GM23338 (cell line): Measurements from ENCODE around the gene TRPC5OS. TPM values are rescaled to one million over a fixed set of nuclear protein-coding genes. Genes with fewer than 3 reads are reported as not detected.

ENCODE experiments used
- ATAC-seq: fragments of 200-7000 bp; cut with Tn5 transposase; 3 replicates; pipeline ENCODE4 v1.9.1; 2020
- DNase-seq: peaks from one replicate; pipeline ENCODE4 v3.0.0-alpha.2; 2015; ENCODE audit warnings: low spot score
- H2AFZ ChIP-seq: fragments of 200-600 bp; sonication (generic); 2 replicates; pipeline ENCODE4 v1.8.0; 2016; ENCODE audit warnings: antibody characterized with exemption, mild to moderate bottlenecking, moderate library complexity
- H3F3A ChIP-seq: fragments of 200-600 bp; sonication (generic); replicated peaks from 2 replicates; pipeline ENCODE4 v1.8.0; 2017; ENCODE audit warnings: antibody characterized with exemption, mixed run types, low read depth
- H3K27ac ChIP-seq: fragments of 200-600 bp; sonication (generic); 2 replicates; pipeline ENCODE4 v1.6.1; 2016; ENCODE audit warnings: low read depth
- H3K27me3 ChIP-seq: fragments of 200-600 bp; sonication (generic); 2 replicates; pipeline ENCODE4 v1.8.0; 2016; ENCODE audit warnings: mild to moderate bottlenecking, mixed run types, moderate library complexity; ENCODE audit not compliant: insufficient read depth
- H3K36me3 ChIP-seq: fragments of 200-600 bp; sonication (generic); 2 replicates; pipeline ENCODE4 v1.8.0; 2016; ENCODE audit warnings: mild to moderate bottlenecking; ENCODE audit not compliant: insufficient read depth
- H3K4me1 ChIP-seq: fragments of 200-600 bp; sonication (generic); 2 replicates; pipeline ENCODE4 v1.8.0; 2016; ENCODE audit warnings: mild to moderate bottlenecking, moderate library complexity; ENCODE audit not compliant: insufficient read depth
- H3K4me2 ChIP-seq: fragments of 200-600 bp; sonication (generic); 2 replicates; pipeline ENCODE4 v1.7.1; 2017; ENCODE audit warnings: mixed run types
- H3K4me3 ChIP-seq: fragments of 200-600 bp; sonication (generic); 2 replicates; pipeline ENCODE4 v1.6.1; 2016; ENCODE audit warnings: mixed run types
- H3K79me2 ChIP-seq: fragments of 200-600 bp; sonication (generic); replicated peaks from 2 replicates; pipeline ENCODE4 v1.8.0; 2017; ENCODE audit warnings: mild to moderate bottlenecking; ENCODE audit not compliant: insufficient read depth
- H3K9me2 ChIP-seq: fragments of 200-600 bp; sonication (generic); 2 replicates; pipeline ENCODE4 v1.8.0; 2017; ENCODE audit not compliant: insufficient read depth
- H4K20me1 ChIP-seq: fragments of 200-600 bp; sonication (generic); replicated peaks from 2 replicates; pipeline ENCODE4 v1.8.0; 2017; ENCODE audit warnings: mild to moderate bottlenecking; ENCODE audit not compliant: insufficient read depth
- H3K27ac Mint-ChIP-seq: 2 replicates; pipeline ENCODE4 v1.8.0; 2020; ENCODE audit warnings: inconsistent platforms, mild to moderate bottlenecking, moderate library complexity, mixed read lengths
- H3K27me3 Mint-ChIP-seq: 3 replicates; pipeline ENCODE4 v1.8.0; 2022; ENCODE audit warnings: low read depth, mild to moderate bottlenecking, moderate library complexity, mixed read lengths, inconsistent platforms; ENCODE audit not compliant: insufficient read depth, poor library complexity
- H3K36me3 Mint-ChIP-seq: 3 replicates; pipeline ENCODE4 v1.8.0; 2021; ENCODE audit warnings: low read depth, mild to moderate bottlenecking, inconsistent platforms, moderate library complexity, mixed read lengths
- H3K4me1 Mint-ChIP-seq: 3 replicates; pipeline ENCODE4 v1.8.0; 2020; ENCODE audit warnings: mild to moderate bottlenecking, inconsistent platforms, mixed read lengths
- H3K4me3 Mint-ChIP-seq: 3 replicates; pipeline ENCODE4 v1.8.0; 2021; ENCODE audit warnings: moderate library complexity, mild to moderate bottlenecking, inconsistent platforms, mixed read lengths
- H3K9me3 Mint-ChIP-seq: 3 replicates; pipeline ENCODE4 v1.8.0; 2020; ENCODE audit warnings: moderate library complexity, mild to moderate bottlenecking, inconsistent platforms, mixed read lengths
- CREB1 ChIP-seq: fragments of 250-450 bp; sonication (Bioruptor Pico); IDR thresholded peaks from 2 replicates; pipeline ENCODE4 v1.5.0; 2020; ENCODE audit warnings: low read depth, mild to moderate bottlenecking, moderate library complexity
- CTCF ChIP-seq, 2 experiments: fragments of 200-600 bp in 1 of 2; sonication (generic) in 1 of 2; conservative IDR thresholded peaks; 2 replicates each; pipeline versions ENCODE4 v1.5.1 to v1.6.1; 2016 to 2017; ENCODE audit warnings: antibody characterized with exemption in 2 of 2, low read depth in 2 of 2, mild to moderate bottlenecking in 2 of 2, moderate library complexity in 1 of 2
- ETS1 ChIP-seq: IDR thresholded peaks from 2 replicates; pipeline ENCODE4 v1.6.1; 2016; ENCODE audit warnings: antibody characterized with exemption
- EZH2 ChIP-seq: fragments of 200-600 bp; sonication (generic); IDR thresholded peaks from one replicate; pipeline ENCODE4 v1.8.0; 2017; ENCODE audit warnings: antibody characterized with exemption, mild to moderate bottlenecking, low read depth; ENCODE audit not compliant: unreplicated experiment
- EZH2phosphoT487 ChIP-seq: fragments of 200-600 bp; sonication (generic); IDR thresholded peaks from one replicate; pipeline ENCODE4 v1.8.1; 2018; ENCODE audit warnings: antibody characterized with exemption; ENCODE audit not compliant: unreplicated experiment
- NANOG ChIP-seq: IDR thresholded peaks from 2 replicates; pipeline ENCODE4 v1.6.1; 2016; ENCODE audit warnings: antibody characterized with exemption, borderline replicate concordance
- POLR2AphosphoS5 ChIP-seq: IDR thresholded peaks from 2 replicates; pipeline ENCODE4 v1.6.1; 2016; ENCODE audit warnings: antibody characterized with exemption, low read depth
- STAT1 ChIP-seq: IDR thresholded peaks from one replicate; pipeline ENCODE4 v1.6.1; 2016; ENCODE audit warnings: antibody characterized with exemption; ENCODE audit not compliant: unreplicated experiment
- ZNF114 ChIP-seq: fragments of 250-450 bp; sonication (Bioruptor Pico); IDR thresholded peaks from 2 replicates; pipeline ENCODE4 v1.5.0; 2020; ENCODE audit warnings: mild to moderate bottlenecking, moderate library complexity
- ZNF331 ChIP-seq: fragments of 250-450 bp; sonication (Bioruptor Pico); IDR thresholded peaks from 2 replicates; pipeline ENCODE4 v1.5.0; 2020; ENCODE audit warnings: low read depth, mild to moderate bottlenecking, moderate library complexity
- ZNF462 ChIP-seq: fragments of 250-450 bp; sonication (Bioruptor Pico); IDR thresholded peaks from 2 replicates; pipeline ENCODE4 v1.5.0; 2020; ENCODE audit warnings: mild to moderate bottlenecking, moderate library complexity
- polyA plus RNA-seq: library from polyadenylated mRNA; unstranded; fragments of >200 nt; fragmentation: Nextera tagmentation; extraction: Ambion mirVana; gene quantifications from 2 replicates; pipeline ENCODE4 v1.2.1, GENCODE V29; 2016
- total RNA-seq: library from RNA; depleted of rRNA; stranded (reverse); fragments of >200 nt; shearing (Covaris generic); gene quantifications from 2 replicates; pipeline ENCODE4 v1.2.3, GENCODE V29; 2014

TRPC5OS gene
- total and polyA plus RNA-seq, 2 experiments from 2014 or later: not detected

- no peak overlapping the region for H3K4me3 Mint-ChIP-seq
- Histone ChIP-seq H3K9me2 (no peaks in the 10 kb centered on the region), H3K27me3 (no peaks in the 10 kb centered on the region), H3K4me1 (peaks cover 7% of the 10 kb centered on the region; the same call in 1 of the 2 replicates), H4K20me1 (no peaks in the 10 kb centered on the region), H3K27ac (no peak overlapping the region), H2AFZ (no peak overlapping the region), H3F3A (no peaks in the 10 kb centered on the region), H3K79me2 (no peaks in the 10 kb centered on the region), H3K4me2 (no peak overlapping the region), H3K4me3 (no peak overlapping the region), H3K36me3 (no peaks in the 10 kb centered on the region)
- DNase-seq (peak; percentile 1), ATAC-seq (no peak)
- peaks cover 5% of the 10 kb centered on the region; the same call in 1 of the 3 replicates for H3K36me3 Mint-ChIP-seq
- TF ChIP-seq CREB1 (CRISPR knock-in tag): no peak
- no peak for TF ChIP-seq CTCF (conservative IDR thresholded peaks at IDR 0.05; ENCODE audit: low read depth in 2 of 2)
- no peak for TF ChIP-seq NANOG
- TF ChIP-seq EZH2phosphoT487: no peak
- no peak for TF ChIP-seq ZNF331
- TF ChIP-seq POLR2AphosphoS5: no peak
- no peak for TF ChIP-seq ZNF114 (CRISPR knock-in tag)
- no peak for TF ChIP-seq ZNF462
- no peak for TF ChIP-seq STAT1
- TF ChIP-seq EZH2: no peak
- no peak for TF ChIP-seq ETS1
- H3K27me3 Mint-ChIP-seq: no peaks in the 10 kb centered on the region
- H3K27ac Mint-ChIP-seq: no peak overlapping the region
- no peaks in the 10 kb centered on the region; the same call in 2 of the 3 replicates for H3K9me3 Mint-ChIP-seq
- H3K4me1 Mint-ChIP-seq: peaks cover 14% of the 10 kb centered on the region
These were observed 41.6 kb downstream of the TRPC5OS start for GRCh38 chrX:111917591-111917990.
